Adrenal gland (tissue), 5 donors: ENCODE data around the gene NDUFB2.

Source experiments
- POLR2A ChIP-seq, 2 donors: fragments of 450-650 bp; IDR thresholded peaks; one replicate each; pipeline ENCODE4 v1.6.1; 2017; ENCODE audit warnings: antibody characterized with exemption in 2 of 2, mild to moderate bottlenecking in 2 of 2, moderate library complexity in 1 of 2
- TF ChIP-seq, protein P1 (sequence below), 6 experiments: fragments of 450-650 bp in 4 of 6; fragments of 200-600 bp in 2 of 6; sonication (generic) in 1 of 6; IDR thresholded peaks; 1 replicate in 5 of 6; 2 replicates in 1 of 6; pipeline versions ENCODE4 v1.5.1 to v1.8.0; 2016 to 2021; ENCODE audit warnings: antibody characterized with exemption in 6 of 6, mild to moderate bottlenecking in 2 of 6, moderate library complexity in 1 of 6
- donor health status: DM: no; HTN: no; CAD: no.

DNA sequence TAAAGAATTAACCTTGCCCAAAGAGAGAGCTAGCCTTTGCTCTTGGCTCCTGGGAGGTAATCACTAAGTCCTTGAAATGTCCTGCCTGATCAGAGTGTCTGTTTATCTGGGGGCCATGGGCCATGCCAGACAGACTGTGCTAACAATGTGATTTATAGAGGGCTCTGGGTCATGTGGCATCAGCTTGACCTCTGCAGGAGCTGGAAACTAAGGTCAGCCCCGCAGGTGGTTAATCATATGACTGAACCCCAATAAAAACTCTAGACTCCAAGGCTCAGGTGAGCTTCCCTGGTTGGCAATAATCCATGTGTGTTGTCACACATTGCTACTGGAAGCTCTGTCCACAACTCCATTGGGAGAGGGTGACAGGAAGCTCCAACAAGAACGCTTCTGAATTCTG is 47.5 kb downstream of the NDUFB2 start:
- TF ChIP-seq, protein P1, sequence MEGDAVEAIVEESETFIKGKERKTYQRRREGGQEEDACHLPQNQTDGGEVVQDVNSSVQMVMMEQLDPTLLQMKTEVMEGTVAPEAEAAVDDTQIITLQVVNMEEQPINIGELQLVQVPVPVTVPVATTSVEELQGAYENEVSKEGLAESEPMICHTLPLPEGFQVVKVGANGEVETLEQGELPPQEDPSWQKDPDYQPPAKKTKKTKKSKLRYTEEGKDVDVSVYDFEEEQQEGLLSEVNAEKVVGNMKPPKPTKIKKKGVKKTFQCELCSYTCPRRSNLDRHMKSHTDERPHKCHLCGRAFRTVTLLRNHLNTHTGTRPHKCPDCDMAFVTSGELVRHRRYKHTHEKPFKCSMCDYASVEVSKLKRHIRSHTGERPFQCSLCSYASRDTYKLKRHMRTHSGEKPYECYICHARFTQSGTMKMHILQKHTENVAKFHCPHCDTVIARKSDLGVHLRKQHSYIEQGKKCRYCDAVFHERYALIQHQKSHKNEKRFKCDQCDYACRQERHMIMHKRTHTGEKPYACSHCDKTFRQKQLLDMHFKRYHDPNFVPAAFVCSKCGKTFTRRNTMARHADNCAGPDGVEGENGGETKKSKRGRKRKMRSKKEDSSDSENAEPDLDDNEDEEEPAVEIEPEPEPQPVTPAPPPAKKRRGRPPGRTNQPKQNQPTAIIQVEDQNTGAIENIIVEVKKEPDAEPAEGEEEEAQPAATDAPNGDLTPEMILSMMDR (IDR thresholded peaks at IDR 0.05): no peak
- TF ChIP-seq POLR2A (IDR thresholded peaks at IDR 0.05): no peak
